ENCODE data around the gene CHRNA5. TPM values are rescaled to one million over a fixed set of nuclear protein-coding genes. Genes with fewer than 3 reads are reported as not detected.

CHRNA5 gene
- total RNA-seq, 1 donor from 2014 or later, result 2.2 TPM

DNA sequence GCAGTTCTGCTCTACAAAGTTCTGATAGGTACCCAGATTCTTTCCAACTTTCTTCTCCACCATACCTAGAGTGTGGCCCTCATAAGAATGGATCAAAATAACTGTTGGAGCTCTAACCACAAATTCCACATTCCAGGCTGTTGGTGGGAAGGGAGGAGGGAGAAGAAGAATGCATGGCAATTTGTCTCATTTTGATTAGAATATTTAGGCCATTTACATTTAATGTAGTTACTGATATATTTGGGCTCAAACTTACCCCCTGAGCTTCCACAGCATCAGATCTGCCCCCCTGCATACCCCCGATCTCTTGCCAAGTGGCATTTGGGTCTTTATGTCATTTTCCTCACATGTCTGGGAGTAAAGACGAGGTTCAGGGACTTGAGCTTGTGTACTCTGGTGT is 68.0 kb downstream of the CHRNA5 start:
- Histone ChIP-seq H3K27ac (replicated peaks) (no peak overlapping the region), H3K4me3 (no peak overlapping the region), H3K27me3 (ENCODE audit: low read depth) (peaks cover 24% of the 10 kb centered on the region), H3K9me3 (replicated peaks) (peaks cover 15% of the 10 kb centered on the region), H3K36me3 (no peaks in the 10 kb centered on the region), H3K4me1 (no peaks in the 10 kb centered on the region)
- TF ChIP-seq, protein P1, sequence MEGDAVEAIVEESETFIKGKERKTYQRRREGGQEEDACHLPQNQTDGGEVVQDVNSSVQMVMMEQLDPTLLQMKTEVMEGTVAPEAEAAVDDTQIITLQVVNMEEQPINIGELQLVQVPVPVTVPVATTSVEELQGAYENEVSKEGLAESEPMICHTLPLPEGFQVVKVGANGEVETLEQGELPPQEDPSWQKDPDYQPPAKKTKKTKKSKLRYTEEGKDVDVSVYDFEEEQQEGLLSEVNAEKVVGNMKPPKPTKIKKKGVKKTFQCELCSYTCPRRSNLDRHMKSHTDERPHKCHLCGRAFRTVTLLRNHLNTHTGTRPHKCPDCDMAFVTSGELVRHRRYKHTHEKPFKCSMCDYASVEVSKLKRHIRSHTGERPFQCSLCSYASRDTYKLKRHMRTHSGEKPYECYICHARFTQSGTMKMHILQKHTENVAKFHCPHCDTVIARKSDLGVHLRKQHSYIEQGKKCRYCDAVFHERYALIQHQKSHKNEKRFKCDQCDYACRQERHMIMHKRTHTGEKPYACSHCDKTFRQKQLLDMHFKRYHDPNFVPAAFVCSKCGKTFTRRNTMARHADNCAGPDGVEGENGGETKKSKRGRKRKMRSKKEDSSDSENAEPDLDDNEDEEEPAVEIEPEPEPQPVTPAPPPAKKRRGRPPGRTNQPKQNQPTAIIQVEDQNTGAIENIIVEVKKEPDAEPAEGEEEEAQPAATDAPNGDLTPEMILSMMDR (IDR thresholded peaks at IDR 0.05; ENCODE audit: borderline replicate concordance), result no peak
- intact Hi-C loops (cut with micrococcal nuclease), result no loop called here
- no peak for DNase-seq

DNA sequence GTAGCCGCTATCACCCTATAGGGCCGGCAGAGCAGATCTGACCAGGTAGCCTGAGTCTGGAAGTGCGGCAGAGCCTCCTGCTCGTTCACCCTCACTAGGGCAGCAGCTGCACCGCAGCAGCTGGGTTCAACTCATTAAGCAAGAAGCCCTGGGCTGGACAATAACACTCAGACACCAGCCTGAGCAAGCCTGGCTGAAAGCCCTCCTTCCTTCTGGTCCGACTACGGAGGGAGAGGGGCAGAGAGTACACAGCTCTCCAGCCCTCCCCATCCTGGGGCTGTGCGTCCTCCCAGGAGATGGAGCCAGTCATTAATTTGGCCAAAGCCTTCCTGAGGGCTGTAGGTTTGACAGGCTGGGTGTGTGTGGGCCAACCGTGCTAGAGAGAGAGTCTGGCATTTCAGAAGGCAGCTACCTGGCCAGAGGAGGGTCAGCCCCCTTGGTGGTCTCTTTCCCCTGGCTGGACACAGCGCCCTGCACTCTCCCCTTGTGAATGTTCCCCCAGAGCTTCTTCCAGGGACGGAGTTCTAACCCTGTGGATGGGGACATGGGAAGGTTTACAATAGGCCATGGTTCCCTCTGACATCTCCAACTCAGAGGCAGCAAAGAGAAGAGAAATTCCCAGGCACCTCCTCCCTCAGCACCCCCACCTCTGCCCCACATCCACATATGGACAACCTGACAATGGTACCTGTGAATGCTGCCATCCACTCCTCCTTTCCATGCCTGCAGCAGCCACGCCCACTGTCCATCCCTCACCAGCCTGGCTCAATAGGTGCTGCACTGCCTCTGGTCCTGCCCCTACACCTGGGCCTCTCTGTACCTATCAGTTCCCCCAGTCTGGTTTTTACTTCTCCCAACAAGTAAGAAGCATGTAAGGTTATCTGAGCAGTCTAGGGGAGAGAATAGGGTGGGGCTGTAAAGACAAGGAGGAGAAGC is 69.2 kb downstream of the CHRNA5 start:
- no peak for DNase-seq
- TF ChIP-seq, protein P1 (IDR thresholded peaks at IDR 0.05; ENCODE audit: borderline replicate concordance), result no peak
- Histone ChIP-seq H3K9me3 (replicated peaks) (peaks cover 15% of the 10 kb centered on the region), H3K27me3 (ENCODE audit: low read depth) (peaks cover 21% of the 10 kb centered on the region), H3K4me1 (no peaks in the 10 kb centered on the region), H3K4me3 (no peak overlapping the region), H3K27ac (replicated peaks) (no peak overlapping the region), H3K36me3 (no peaks in the 10 kb centered on the region)
- intact Hi-C loops (cut with micrococcal nuclease), result no loop called here

DNA sequence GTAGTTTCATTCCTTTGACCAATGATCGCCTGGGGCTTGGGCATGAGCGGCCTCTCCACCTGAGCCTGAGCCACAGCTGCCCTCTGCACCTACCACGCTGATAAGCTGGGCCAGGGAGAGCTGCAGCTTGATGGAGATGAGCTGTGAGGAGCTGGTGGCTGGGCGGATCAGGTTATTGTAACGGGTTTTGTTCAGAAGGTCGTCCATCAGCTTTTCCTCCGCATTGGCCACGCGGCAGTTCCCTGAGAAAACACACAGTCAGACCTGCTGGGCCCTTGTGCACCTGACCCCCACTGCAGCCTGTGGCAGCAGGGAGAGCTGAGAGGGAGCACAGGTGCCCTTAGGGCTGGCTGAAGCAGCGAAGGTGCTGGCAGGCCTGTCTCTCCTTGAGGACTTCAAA is 70.0 kb downstream of the CHRNA5 start:
- Histone ChIP-seq H3K9me3 (replicated peaks) (peaks cover 15% of the 10 kb centered on the region), H3K36me3 (no peaks in the 10 kb centered on the region)
- DNase-seq, result no peak

DNA sequence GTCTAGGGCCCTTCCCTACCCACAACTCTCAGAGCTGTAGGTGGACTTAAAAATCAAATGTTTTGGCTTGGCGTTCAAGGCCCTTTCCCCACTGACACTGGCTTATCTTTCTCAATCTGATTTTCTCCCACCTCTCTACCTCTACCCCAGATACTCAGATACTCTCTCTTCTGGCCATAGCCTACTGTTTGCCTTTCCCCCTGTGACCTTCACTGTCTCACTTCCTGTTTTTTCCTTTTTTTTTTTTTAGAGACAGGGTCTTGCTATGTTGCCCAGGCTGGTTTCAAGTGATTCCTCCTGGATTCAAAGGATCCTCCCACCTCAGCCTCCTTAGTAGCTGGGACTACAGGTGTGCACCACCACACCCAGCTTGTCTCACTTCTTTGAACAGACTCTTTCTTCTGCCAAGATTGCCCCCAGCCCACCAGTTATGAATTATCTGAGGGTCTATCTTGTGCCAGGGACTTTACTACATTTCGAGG is 71.1 kb downstream of the CHRNA5 start:
- Histone ChIP-seq H3K27ac (replicated peaks) (no peak overlapping the region), H3K9me3 (replicated peaks) (peaks cover 15% of the 10 kb centered on the region), H3K4me3 (no peak overlapping the region), H3K27me3 (ENCODE audit: low read depth) (peaks cover 36% of the 10 kb centered on the region), H3K36me3 (no peaks in the 10 kb centered on the region), H3K4me1 (peaks cover 11% of the 10 kb centered on the region)
- TF ChIP-seq, protein P1 (IDR thresholded peaks at IDR 0.05; ENCODE audit: borderline replicate concordance), result no peak
- intact Hi-C loops (cut with micrococcal nuclease), result no loop called here
- DNase-seq, result no peak

More for the DNA sequence above, 70.0 kb downstream of the CHRNA5 start:
- TF ChIP-seq, protein P1 (IDR thresholded peaks at IDR 0.05; ENCODE audit: borderline replicate concordance), result no peak
- Histone ChIP-seq H3K27ac (replicated peaks) (no peak overlapping the region), H3K27me3 (ENCODE audit: low read depth) (peaks cover 26% of the 10 kb centered on the region), H3K4me1 (peaks cover under 1% of the 10 kb centered on the region), H3K4me3 (no peak overlapping the region)
- intact Hi-C loops (cut with micrococcal nuclease), result no loop called here

DNA sequence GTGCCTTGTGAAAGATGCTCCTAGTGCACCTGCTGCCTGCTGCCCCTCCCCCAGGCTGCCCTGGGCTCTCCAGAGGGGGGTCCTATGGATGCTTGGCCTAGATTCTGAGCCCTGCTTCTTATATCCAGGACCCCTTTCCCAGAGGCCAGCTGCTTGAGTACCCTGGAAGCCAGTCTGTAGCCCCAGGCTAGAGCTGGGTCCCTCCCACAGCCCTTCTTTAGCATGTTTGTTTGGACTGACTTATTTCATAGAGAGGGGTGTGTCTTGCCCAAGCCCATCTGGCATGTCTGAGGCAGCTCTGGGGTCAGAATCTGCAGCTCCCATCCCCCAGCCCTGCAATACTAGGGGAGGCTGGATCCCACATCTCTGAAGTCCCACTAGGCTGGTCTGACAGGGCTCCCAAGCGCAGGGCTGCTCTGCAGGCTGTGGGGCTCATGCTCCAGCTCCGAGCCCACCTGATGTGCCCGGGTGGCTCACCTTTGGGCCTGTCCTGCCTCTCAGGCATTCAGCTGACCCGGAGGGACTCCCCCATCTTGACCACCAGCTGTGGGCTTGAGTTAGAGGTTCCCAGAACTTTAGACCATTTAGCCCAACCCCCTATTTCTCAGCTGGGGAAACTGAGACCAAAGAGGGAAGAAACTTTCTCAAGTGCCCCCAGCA is 72.6 kb downstream of the CHRNA5 start:
- Histone ChIP-seq H3K27ac (replicated peaks) (no peak overlapping the region), H3K36me3 (no peaks in the 10 kb centered on the region), H3K4me1 (peaks cover 12% of the 10 kb centered on the region), H3K27me3 (ENCODE audit: low read depth) (peaks cover 41% of the 10 kb centered on the region), H3K4me3 (no peak overlapping the region), H3K9me3 (replicated peaks) (peaks cover 11% of the 10 kb centered on the region)
- TF ChIP-seq, protein P1 (IDR thresholded peaks at IDR 0.05; ENCODE audit: borderline replicate concordance), result no peak
- DNase-seq, result no peak
- intact Hi-C loops (cut with micrococcal nuclease), result no loop called here
